Transverse colon (tissue), 4 donors: ENCODE results near the gene HPGD. TPM values are rescaled to one million over a fixed set of nuclear protein-coding genes. Genes with fewer than 3 reads are reported as not detected.
A peak's percentile ranks its signal among the peaks of the same experiment; 100 is the strongest.

Experiments
- DNase-seq: peaks from one replicate; pipeline ENCODE4 v3.0.0-alpha.2; 2019
- H3K27ac ChIP-seq, 4 donors: fragments of 200-600 bp; sonication (generic); 2 replicates each; pipeline ENCODE4 v1.5.1; 2016 to 2018; ENCODE audit warnings: inconsistent platforms in 4 of 4
- H3K27me3 ChIP-seq: fragments of 200-600 bp; sonication (generic); 2 replicates; pipeline ENCODE4 v1.5.1; 2017; ENCODE audit warnings: inconsistent platforms
- H3K36me3 ChIP-seq, 4 donors: fragments of 200-600 bp; sonication (generic); 2 replicates each; pipeline ENCODE4 v1.5.1; 2017 to 2019; ENCODE audit warnings: inconsistent platforms in 4 of 4
- H3K4me1 ChIP-seq, 4 donors: fragments of 200-600 bp; sonication (generic); 2 replicates each; pipeline ENCODE4 v1.5.1; 2017 to 2020; ENCODE audit warnings: inconsistent platforms in 4 of 4
- H3K4me3 ChIP-seq, 4 donors: fragments of 200-600 bp; sonication (generic); 1 replicate in 1 of 4; 2 replicates in 3 of 4; pipeline versions ENCODE4 v1.5.1 to v1.6.1; 2017 to 2019; ENCODE audit warnings: inconsistent platforms in 4 of 4
- H3K9me3 ChIP-seq, 2 donors: fragments of 200-600 bp; sonication (generic); 2 replicates each; pipeline ENCODE4 v1.5.1; 2017 to 2019; ENCODE audit warnings: inconsistent platforms in 2 of 2
- EP300 ChIP-seq: sonication (generic); formaldehyde crosslinking; IDR thresholded peaks from one replicate; pipeline ENCODE4 v1.6.1; 2017; ENCODE audit warnings: antibody characterized with exemption, low read depth
- POLR2A ChIP-seq: fragments of 450-650 bp; IDR thresholded peaks from one replicate; pipeline ENCODE4 v1.6.1; 2016; ENCODE audit warnings: antibody characterized with exemption, mild to moderate bottlenecking, moderate library complexity
- POLR2AphosphoS5 ChIP-seq, 3 donors: sonication (generic); formaldehyde crosslinking; IDR thresholded peaks; one replicate each; pipeline ENCODE4 v1.6.1; 2016; ENCODE audit warnings: antibody characterized with exemption in 3 of 3
- WGBS, 2 donors: methylation state at CpG; one replicate each; pipeline ENCODE4 v1.1.5; 2018; ENCODE audit warnings: low coverage in 1 of 2; 5-methylcytosine and 5-hydroxymethylcytosine counted together
- in situ Hi-C, 4 donors: fragments of 200-750 bp; cut with MboI; loops; one replicate each; pipeline versions ENCODE4 v1.15.0 to v1.15.1; 2017; ENCODE audit warnings: low sequenced_read_pairs in 3 of 4, low pct_ligation_motif_present in 1 of 4, low pct_unique_long_range_greater_than_20kb in 1 of 4
- intact Hi-C: fragments of 100-400 bp; cut with DNase I; formaldehyde crosslinking; loops from one replicate; pipeline ENCODE4 v1.15.1; 2023; ENCODE audit warnings: low total_unique reads
- total RNA-seq, 4 donors: library from RNA; depleted of rRNA; stranded (reverse); fragments of >200 nt; gene quantifications; one replicate each; pipeline ENCODE4 v1.1.0, GENCODE V29; 2016
- TF ChIP-seq, protein P1 (sequence below), 5 experiments: fragments of 200-600 bp in 3 of 5; fragments of 450-650 bp in 2 of 5; sonication (generic) in 3 of 5; IDR thresholded peaks; 1 replicate in 2 of 5; 2 replicates in 3 of 5; pipeline ENCODE4 v1.5.1; 2016 to 2017; ENCODE audit warnings: antibody characterized with exemption in 5 of 5, inconsistent platforms in 3 of 5, mild to moderate bottlenecking in 2 of 5, moderate library complexity in 1 of 5

Gene HPGD
- total RNA-seq, 4 donors from 2014 or later = 33.0 to 602 (median 361) TPM

DNA sequence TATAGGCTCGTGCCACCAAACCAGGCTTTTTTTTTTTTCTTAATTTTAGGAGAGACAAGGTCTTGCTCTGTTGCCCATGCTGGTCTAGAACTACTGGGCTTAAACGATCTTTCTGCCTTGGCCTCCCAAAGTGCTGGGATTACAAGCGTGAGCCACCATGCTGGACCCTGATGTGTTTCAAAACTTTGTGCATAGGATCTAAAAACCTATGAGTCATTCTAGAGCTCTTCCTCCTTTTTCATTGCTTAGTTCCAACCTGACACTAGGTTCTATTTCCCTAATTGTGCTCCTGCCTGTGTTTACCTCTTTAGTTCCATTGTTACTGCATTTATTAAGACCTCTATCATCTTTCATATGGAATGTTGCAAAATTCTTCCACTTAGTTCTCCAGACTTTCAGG is 57.3 kb downstream of the HPGD start:
- 83 to 93% methylated on average over 1 to 3 of the region's 3 CpGs for WGBS, 2 donors
- Histone ChIP-seq H3K36me3 (no peaks in the 10 kb centered on the region), H3K4me3 (no peak overlapping the region), H3K9me3 (peaks cover 0 to 3% of the 10 kb centered on the region in 2 donors), H3K27ac (no peak overlapping the region), H3K27me3 (no peaks in the 10 kb centered on the region), H3K4me1 (peaks cover 0 to 25% (median 13%) of the 10 kb centered on the region in 4 donors)
- DNase-seq = no peak
- TF ChIP-seq POLR2A (no peak), EP300 (no peak), POLR2AphosphoS5 (IDR thresholded peaks at IDR 0.05) (no peak)
- TF ChIP-seq, protein P1, sequence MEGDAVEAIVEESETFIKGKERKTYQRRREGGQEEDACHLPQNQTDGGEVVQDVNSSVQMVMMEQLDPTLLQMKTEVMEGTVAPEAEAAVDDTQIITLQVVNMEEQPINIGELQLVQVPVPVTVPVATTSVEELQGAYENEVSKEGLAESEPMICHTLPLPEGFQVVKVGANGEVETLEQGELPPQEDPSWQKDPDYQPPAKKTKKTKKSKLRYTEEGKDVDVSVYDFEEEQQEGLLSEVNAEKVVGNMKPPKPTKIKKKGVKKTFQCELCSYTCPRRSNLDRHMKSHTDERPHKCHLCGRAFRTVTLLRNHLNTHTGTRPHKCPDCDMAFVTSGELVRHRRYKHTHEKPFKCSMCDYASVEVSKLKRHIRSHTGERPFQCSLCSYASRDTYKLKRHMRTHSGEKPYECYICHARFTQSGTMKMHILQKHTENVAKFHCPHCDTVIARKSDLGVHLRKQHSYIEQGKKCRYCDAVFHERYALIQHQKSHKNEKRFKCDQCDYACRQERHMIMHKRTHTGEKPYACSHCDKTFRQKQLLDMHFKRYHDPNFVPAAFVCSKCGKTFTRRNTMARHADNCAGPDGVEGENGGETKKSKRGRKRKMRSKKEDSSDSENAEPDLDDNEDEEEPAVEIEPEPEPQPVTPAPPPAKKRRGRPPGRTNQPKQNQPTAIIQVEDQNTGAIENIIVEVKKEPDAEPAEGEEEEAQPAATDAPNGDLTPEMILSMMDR (IDR thresholded peaks at IDR 0.05) = no peak
- intact Hi-C loops (no loop called here), in situ Hi-C loops (no loop called here)

GRCh38 chr4:174461466-174462106 is 60.7 kb downstream of the HPGD start:
- H3K27me3 ChIP-seq = no peaks in the 10 kb centered on the region
- 20 to 36% methylated on average over 3 of the region's 3 CpGs for WGBS, 2 donors
- peak in 2 of 3 donors; percentile 29 to 39 for TF ChIP-seq POLR2AphosphoS5 (IDR thresholded peaks at IDR 0.05)
- TF ChIP-seq EP300 = no peak
- DNase-seq = peak; percentile 39
- in situ Hi-C loops = no loop called here
- H3K27ac ChIP-seq = peak overlapping the region; percentile 49 to 67 (median 52)
- H3K36me3 ChIP-seq = no peaks in the 10 kb centered on the region
- H3K4me3 ChIP-seq = no peak overlapping the region
- intact Hi-C loops = no loop called here
- peaks cover 0 to 36% (median 15%) of the 10 kb centered on the region in 4 donors for H3K4me1 ChIP-seq
- H3K9me3 ChIP-seq = peaks cover 0 to 3% of the 10 kb centered on the region in 2 donors

GRCh38 chr4:174460684-174461083 is 61.6 kb downstream of the HPGD start:
- TF ChIP-seq POLR2A (no peak), EP300 (no peak), POLR2AphosphoS5 (IDR thresholded peaks at IDR 0.05) (no peak)
- TF ChIP-seq, protein P1 (IDR thresholded peaks at IDR 0.05) = no peak
- Histone ChIP-seq H3K27me3 (no peaks in the 10 kb centered on the region), H3K27ac (peak overlapping the region in 1 of 4 donors; percentile 52), H3K4me3 (no peak overlapping the region), H3K9me3 (peaks cover 0 to 3% of the 10 kb centered on the region in 2 donors), H3K36me3 (no peaks in the 10 kb centered on the region), H3K4me1 (peaks cover 0 to 43% (median 16%) of the 10 kb centered on the region in 4 donors)
- intact Hi-C loops (no loop called here), in situ Hi-C loops (no loop called here)
- no peak for DNase-seq
- 38 to 44% methylated on average over 1 of the region's 1 CpG for WGBS, 2 donors

- Histone ChIP-seq H3K36me3 (no peaks in the 10 kb centered on the region), H3K9me3 (no peaks in the 10 kb centered on the region), H3K27me3 (no peaks in the 10 kb centered on the region), H3K27ac (peak overlapping the region; percentile 10 to 68 (median 37)), H3K4me1 (peaks cover 5 to 70% (median 20%) of the 10 kb centered on the region in 4 donors), H3K4me3 (no peak overlapping the region)
- DNase-seq = no peak
- in situ Hi-C loops = no loop called here
- TF ChIP-seq POLR2A (no peak), POLR2AphosphoS5 (IDR thresholded peaks at IDR 0.05) (peak; percentile 42 to 78 (median 53))
- intact Hi-C loops = no loop called here
- WGBS, 2 donors = 59 to 62% methylated on average over 6 of the region's 6 CpGs
These were observed 64.8 kb downstream of the HPGD start for GRCh38 chr4:174457468-174457867.

GRCh38 chr4:174454815-174455473 is 67.3 kb downstream of the HPGD start:
- no peaks in the 10 kb centered on the region for H3K36me3 ChIP-seq
- TF ChIP-seq, protein P1 (IDR thresholded peaks at IDR 0.05) = no peak
- TF ChIP-seq POLR2AphosphoS5 (IDR thresholded peaks at IDR 0.05) = no peak
- no peak for TF ChIP-seq POLR2A
- no peak for TF ChIP-seq EP300
- H3K4me3 ChIP-seq = no peak overlapping the region
- peak overlapping the region in 2 of 4 donors; percentile 3 to 32 for H3K27ac ChIP-seq
- peaks cover 18 to 70% (median 24%) of the 10 kb centered on the region in 4 donors for H3K4me1 ChIP-seq
- intact Hi-C loops (no loop called here), in situ Hi-C loops (no loop called here)
- DNase-seq = peak; percentile 19
- WGBS, 2 donors = 53 to 62% methylated on average over 3 to 6 of the region's 6 CpGs
- H3K9me3 ChIP-seq = no peaks in the 10 kb centered on the region
- H3K27me3 ChIP-seq = no peaks in the 10 kb centered on the region
